ENCODE data around the gene LIPJ.

LIPJ gene

GRCh38 chr10:88586462-88586861 is at the start of gene LIPJ:
LIPJ (plus strand) TSS chr10:88586762; CDS start chr10:88590688, 3,926 bp downstream.
- no peak for DNase-seq

- no peak for DNase-seq
Observed at GRCh38 chr10:88537322-88537721, 49.2 kb upstream of the LIPJ start.

GRCh38 chr10:88538048-88538447 is 48.5 kb upstream of the LIPJ start:
- no peak for DNase-seq

- no peak for DNase-seq
Observed at GRCh38 chr10:88540351-88540750, 46.2 kb upstream of the LIPJ start.

- no peak for DNase-seq
Observed at GRCh38 chr10:88541116-88541626, 45.4 kb upstream of the LIPJ start.

GRCh38 chr10:88542522-88542921 is 44.0 kb upstream of the LIPJ start:
- no peak for DNase-seq

- DNase-seq, result no peak
Observed at GRCh38 chr10:88544140-88544870, 42.3 kb upstream of the LIPJ start.

GRCh38 chr10:88545359-88545758 is 41.2 kb upstream of the LIPJ start:
- DNase-seq, result no peak

- no peak for DNase-seq
Observed at GRCh38 chr10:88546497-88546896, 40.1 kb upstream of the LIPJ start.

GRCh38 chr10:88551246-88551645 is 35.3 kb upstream of the LIPJ start:
- no peak for DNase-seq

GRCh38 chr10:88553116-88553752 is 33.3 kb upstream of the LIPJ start:
- DNase-seq, result peak; percentile 81

GRCh38 chr10:88555190-88555908 is 31.2 kb upstream of the LIPJ start:
- DNase-seq, result peak; percentile 4

- DNase-seq, result no peak
Observed at GRCh38 chr10:88557256-88557655, 29.3 kb upstream of the LIPJ start.

- DNase-seq, result peak; percentile 3
Observed at GRCh38 chr10:88557658-88558057, 28.9 kb upstream of the LIPJ start.

GRCh38 chr10:88562152-88562551 is 24.4 kb upstream of the LIPJ start:
- no peak for DNase-seq

GRCh38 chr10:88565072-88565471 is 21.5 kb upstream of the LIPJ start:
- DNase-seq, result peak; percentile 43

GRCh38 chr10:88582411-88582805 is 4.2 kb upstream of the LIPJ start:
- DNase-seq, result no peak

- peak; percentile 78 for DNase-seq
Observed at GRCh38 chr10:88582806-88583583, 3.6 kb upstream of the LIPJ start, which contains the start of gene RNLS. RNLS (minus strand) TSS chr10:88583318.

GRCh38 chr10:88583584-88583957 is 3.0 kb upstream of the LIPJ start:
- no peak for DNase-seq

GRCh38 chr10:88592381-88592780 is 5.8 kb downstream of the LIPJ start:
- DNase-seq, result no peak

GRCh38 chr10:88592906-88593305 is 6.3 kb downstream of the LIPJ start:
- DNase-seq, result no peak

GRCh38 chr10:88594482-88594881 is 7.9 kb downstream of the LIPJ start:
- DNase-seq, result no peak

GRCh38 chr10:88598055-88598454 is 11.5 kb downstream of the LIPJ start:
- no peak for DNase-seq

All from NCI-H69 (cell line).